Osteoblast (primary cell): ENCODE measurements around the gene KIF26B. TPM values are rescaled to one million over a fixed set of nuclear protein-coding genes. Genes with fewer than 3 reads are reported as not detected.

ENCODE experiments used
- DNase-seq: peaks from one replicate; pipeline ENCODE4 v3.0.0; 2011; ENCODE audit warnings: low spot score, mixed read lengths; ENCODE audit not compliant: insufficient read length; ENCODE audit errors: missing footprints
- H2AFZ ChIP-seq: 2 replicates; pipeline ENCODE4 v1.6.0; 2011; ENCODE audit warnings: mild to moderate bottlenecking, low read length
- H3K27ac ChIP-seq: 2 replicates; pipeline ENCODE4 v1.5.1; 2011; ENCODE audit warnings: mild to moderate bottlenecking, low read depth, low read length, moderate library complexity
- H3K27me3 ChIP-seq: 2 replicates; pipeline ENCODE4 v1.6.0; 2012; ENCODE audit warnings: mild to moderate bottlenecking, control low read depth, inconsistent platforms, low read length, moderate library complexity; ENCODE audit not compliant: insufficient read depth
- H3K36me3 ChIP-seq: 2 replicates; pipeline ENCODE4 v1.5.1; 2011; ENCODE audit warnings: mild to moderate bottlenecking, low read length, control low read depth, moderate library complexity; ENCODE audit not compliant: insufficient read depth
- H3K4me1 ChIP-seq: 2 replicates; pipeline ENCODE4 v1.5.1; 2011; ENCODE audit warnings: mild to moderate bottlenecking, low read length, control low read depth, moderate library complexity; ENCODE audit not compliant: insufficient read depth
- H3K4me2 ChIP-seq: 2 replicates; pipeline ENCODE4 v1.6.0; 2011; ENCODE audit warnings: mild to moderate bottlenecking, low read length; ENCODE audit not compliant: insufficient read depth
- H3K4me3 ChIP-seq: fragments of 200-600 bp; sonication (generic); 3 replicates; pipeline ENCODE4 v1.5.1; 2012; ENCODE audit warnings: mild to moderate bottlenecking, low read length, inconsistent platforms; ENCODE audit not compliant: insufficient read depth
- H3K79me2 ChIP-seq: 2 replicates; pipeline ENCODE4 v1.6.0; 2012; ENCODE audit warnings: mild to moderate bottlenecking, low read length, control low read depth, inconsistent platforms; ENCODE audit not compliant: insufficient read depth
- H3K9me3 ChIP-seq: 2 replicates; pipeline ENCODE4 v1.5.1; 2011; ENCODE audit warnings: low read depth, low read length, control low read depth
- H4K20me1 ChIP-seq: 2 replicates; pipeline ENCODE4 v1.6.0; 2012; ENCODE audit warnings: mild to moderate bottlenecking, low read length, control low read depth; ENCODE audit not compliant: insufficient read depth
- CTCF ChIP-seq: IDR thresholded peaks from 2 replicates; pipeline ENCODE4 v1.5.1; 2011; ENCODE audit warnings: mild to moderate bottlenecking, low read depth, low read length, moderate library complexity; ENCODE audit errors: extremely low read depth
- total RNA-seq: library from RNA; depleted of rRNA; stranded (reverse); fragments of >200 nt; gene quantifications from 2 replicates; pipeline ENCODE4 v1.2.3, GENCODE V29; 2012

KIF26B gene
- total RNA-seq, 1 donor, result 22.1 TPM

- Histone ChIP-seq H3K27me3 (no peaks in the 10 kb centered on the region), H3K4me3 (no peak overlapping the region), H4K20me1 (no peaks in the 10 kb centered on the region), H3K9me3 (no peaks in the 10 kb centered on the region), H3K36me3 (no peaks in the 10 kb centered on the region), H3K27ac (no peak overlapping the region), H2AFZ (no peak overlapping the region), H3K4me1 (no peaks in the 10 kb centered on the region), H3K4me2 (no peak overlapping the region), H3K79me2 (no peaks in the 10 kb centered on the region)
- DNase-seq, result no peak
- no peak for TF ChIP-seq CTCF
These were observed 407.0 kb downstream of the KIF26B start for GRCh38 chr1:245561665-245562234.

GRCh38 chr1:245566134-245566533 lies 411.3 kb downstream of the KIF26B start:
- Histone ChIP-seq H3K4me1 (no peaks in the 10 kb centered on the region), H3K9me3 (no peaks in the 10 kb centered on the region), H3K27ac (no peak overlapping the region), H3K36me3 (no peaks in the 10 kb centered on the region), H4K20me1 (no peaks in the 10 kb centered on the region), H3K79me2 (no peaks in the 10 kb centered on the region), H3K4me2 (no peak overlapping the region), H2AFZ (no peak overlapping the region), H3K4me3 (no peak overlapping the region), H3K27me3 (no peaks in the 10 kb centered on the region)
- no peak for TF ChIP-seq CTCF
- no peak for DNase-seq

GRCh38 chr1:245566952-245567351 lies 412.2 kb downstream of the KIF26B start:
- no peaks in the 10 kb centered on the region for H3K36me3 ChIP-seq
- no peaks in the 10 kb centered on the region for H3K9me3 ChIP-seq
- no peak overlapping the region for H3K4me2 ChIP-seq
- H4K20me1 ChIP-seq, result no peaks in the 10 kb centered on the region
- H3K4me3 ChIP-seq, result no peak overlapping the region
- DNase-seq, result no peak
- no peaks in the 10 kb centered on the region for H3K79me2 ChIP-seq
- no peak for TF ChIP-seq CTCF
- H3K27ac ChIP-seq, result no peak overlapping the region
- no peaks in the 10 kb centered on the region for H3K27me3 ChIP-seq
- no peak overlapping the region for H2AFZ ChIP-seq
- no peaks in the 10 kb centered on the region for H3K4me1 ChIP-seq

GRCh38 chr1:245571815-245572294 lies 417.1 kb downstream of the KIF26B start:
- Histone ChIP-seq H4K20me1 (no peaks in the 10 kb centered on the region), H3K9me3 (no peaks in the 10 kb centered on the region), H3K27ac (no peak overlapping the region), H3K27me3 (no peaks in the 10 kb centered on the region), H3K36me3 (no peaks in the 10 kb centered on the region), H3K79me2 (no peaks in the 10 kb centered on the region), H3K4me2 (no peak overlapping the region), H3K4me3 (no peak overlapping the region), H2AFZ (no peak overlapping the region), H3K4me1 (no peaks in the 10 kb centered on the region)
- DNase-seq, result no peak
- TF ChIP-seq CTCF, result no peak
